GM19328 (cell line): Measurements from ENCODE around the gene LUZP1.
"Not testable (repeated sequence)": the region's sequence is repeated elsewhere in the genome, so short reads cannot be mapped to it uniquely, and the experiment has no call there.

Experiments used
- ATAC-seq: cut with Tn5 transposase; IDR thresholded peaks from one replicate; pipeline ENCODE4 v1.9.1; 2021; ENCODE audit warnings: mild to moderate bottlenecking, moderate library complexity; ENCODE audit not compliant: unreplicated experiment

LUZP1 gene

GRCh38 chr1:23188936-23189452 is 20.3 kb upstream of the LUZP1 start:
- not testable (repeated sequence) for ATAC-seq

GRCh38 chr1:23188434-23188884 is 19.8 kb upstream of the LUZP1 start:
- no peak for ATAC-seq

GRCh38 chr1:23187637-23188036 is 19.0 kb upstream of the LUZP1 start:
- no peak for ATAC-seq

GRCh38 chr1:23185381-23185780 is 16.7 kb upstream of the LUZP1 start:
- no peak for ATAC-seq

- no peak for ATAC-seq
These were observed 15.7 kb upstream of the LUZP1 start for GRCh38 chr1:23184212-23184934.

- ATAC-seq, result no peak
These were observed 11.2 kb upstream of the LUZP1 start for GRCh38 chr1:23179862-23180261.

- ATAC-seq, result no peak
These were observed 10.3 kb upstream of the LUZP1 start for GRCh38 chr1:23178950-23179349.

GRCh38 chr1:23178414-23178813 is 9.8 kb upstream of the LUZP1 start:
- no peak for ATAC-seq

- ATAC-seq, result no peak
These were observed 9.1 kb upstream of the LUZP1 start for GRCh38 chr1:23177438-23178380.

GRCh38 chr1:23177031-23177430 is 8.4 kb upstream of the LUZP1 start:
- no peak for ATAC-seq

GRCh38 chr1:23174426-23175110 is 5.9 kb upstream of the LUZP1 start:
- no peak for ATAC-seq

GRCh38 chr1:23171181-23171755 is 2.6 kb upstream of the LUZP1 start:
- ATAC-seq, result no peak

GRCh38 chr1:23169727-23170335 is 1.2 kb upstream of the LUZP1 start:
- ATAC-seq, result no peak

- no peak for ATAC-seq
These were observed 529 bp upstream of the LUZP1 start for GRCh38 chr1:23169195-23169575.

- no peak for ATAC-seq
These were observed 594 bp downstream of the LUZP1 start for GRCh38 chr1:23168079-23168444.

GRCh38 chr1:23167353-23168078 is 1.1 kb downstream of the LUZP1 start:
- ATAC-seq, result no peak

GRCh38 chr1:23166854-23167253 is 1.8 kb downstream of the LUZP1 start:
- ATAC-seq, result no peak

- ATAC-seq, result no peak
These were observed 5.3 kb downstream of the LUZP1 start for GRCh38 chr1:23163395-23163794.

- no peak for ATAC-seq
These were observed 8.4 kb downstream of the LUZP1 start for GRCh38 chr1:23159963-23160877.
